ENCODE data around the gene FOXP1. TPM values are rescaled to one million over a fixed set of nuclear protein-coding genes. Genes with fewer than 3 reads are reported as not detected.

FOXP1 gene
- total and polyA plus RNA-seq, 12 donors = 7.6 to 42.7 (median 24.3) TPM

DNA sequence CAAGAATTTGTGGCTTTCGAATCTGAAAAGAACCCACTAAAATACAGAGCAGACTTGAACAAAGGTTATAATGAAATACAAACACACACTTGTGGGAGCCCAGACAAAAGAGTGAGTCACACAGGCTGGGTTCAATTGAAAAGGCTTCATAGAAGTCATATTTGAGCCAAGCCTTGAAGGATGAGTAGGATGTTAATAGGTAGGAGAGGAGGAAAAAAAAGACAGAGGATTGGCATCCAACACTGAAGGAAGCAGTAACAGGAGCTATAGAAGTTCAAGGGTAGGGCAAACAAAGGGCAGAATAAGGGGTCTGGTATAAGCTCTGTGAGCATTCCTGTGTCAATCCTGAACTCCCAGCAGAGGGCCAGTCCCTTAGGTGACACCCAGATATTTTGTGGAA, 325.4 kb downstream of the FOXP1 start:
- intact Hi-C loops (cut with DNase I) = no loop called here
- no peak overlapping the region for H3K27ac ChIP-seq

DNA sequence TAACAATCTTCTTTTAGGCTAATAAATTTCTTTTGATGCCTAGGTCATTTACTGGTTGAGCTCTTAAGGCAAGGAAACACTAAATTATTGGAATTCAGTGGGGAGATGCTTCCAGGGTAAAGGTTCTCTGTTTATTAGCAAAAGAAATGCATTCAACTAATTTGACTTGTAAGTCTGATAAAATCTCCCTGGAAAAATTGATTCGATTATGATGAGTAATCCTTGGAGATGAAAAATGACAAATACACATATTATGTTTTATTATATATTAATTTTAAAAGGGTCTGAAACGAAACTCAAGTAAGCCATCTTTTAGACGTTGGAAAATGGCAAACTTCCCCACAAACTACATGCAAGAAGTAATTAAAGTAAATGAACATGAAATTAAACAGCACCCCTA, 328.0 kb downstream of the FOXP1 start:
- no peak for DNase-seq
- WGBS, 4 donors = 77 to 78% (median 78%) methylated on average over 3 of the region's 3 CpGs
- Histone ChIP-seq H3K36me3 (replicated peaks in 1 of 2) (no peaks in the 10 kb centered on the region), H3K27me3 (no peaks in the 10 kb centered on the region), H3K27ac (no peak overlapping the region), H3K9me3 (replicated peaks in 1 of 3) (no peaks in the 10 kb centered on the region), H3K4me1 (replicated peaks in 1 of 2) (peaks cover 7 to 10% of the 10 kb centered on the region in 2 donors), H3K4me3 (no peak overlapping the region)
- intact Hi-C loops (cut with DNase I) = no loop called here
- TF ChIP-seq POLR2A (IDR thresholded peaks at IDR 0.05) = no peak

More for the DNA sequence above, 325.4 kb downstream of the FOXP1 start:
- no peaks in the 10 kb centered on the region for H3K27me3 ChIP-seq
- no peak for TF ChIP-seq CTCF (IDR thresholded peaks at IDR 0.05)
- TF ChIP-seq POLR2A (IDR thresholded peaks at IDR 0.05) = no peak
- H3K36me3 ChIP-seq (replicated peaks in 1 of 2) = no peaks in the 10 kb centered on the region
- peaks cover 7 to 10% of the 10 kb centered on the region in 2 donors for H3K4me1 ChIP-seq (replicated peaks in 1 of 2)
- H3K9me3 ChIP-seq (replicated peaks in 1 of 3) = no peaks in the 10 kb centered on the region
- no peak for DNase-seq
- H3K4me3 ChIP-seq = no peak overlapping the region
- 74 to 94% (median 85%) methylated on average over 1 of the region's 1 CpG for WGBS, 4 donors

- Histone ChIP-seq H3K4me1 (replicated peaks in 1 of 2) (peaks cover 7 to 10% of the 10 kb centered on the region in 2 donors), H3K36me3 (replicated peaks in 1 of 2) (no peaks in the 10 kb centered on the region), H3K27ac (no peak overlapping the region), H3K9me3 (replicated peaks in 1 of 3) (no peaks in the 10 kb centered on the region), H3K4me3 (no peak overlapping the region), H3K27me3 (no peaks in the 10 kb centered on the region)
- peak in 2 of 7 donors; percentile 24 to 42 for DNase-seq
- TF ChIP-seq POLR2A (IDR thresholded peaks at IDR 0.05) (no peak), CTCF (IDR thresholded peaks at IDR 0.05) (no peak)
- intact Hi-C loops (cut with DNase I) = no loop called here
- 56 to 73% (median 63%) methylated on average over 7 of the region's 7 CpGs for WGBS, 4 donors
Observed at GRCh38 chr3:71254281-71255057, 329.1 kb downstream of the FOXP1 start.

DNA sequence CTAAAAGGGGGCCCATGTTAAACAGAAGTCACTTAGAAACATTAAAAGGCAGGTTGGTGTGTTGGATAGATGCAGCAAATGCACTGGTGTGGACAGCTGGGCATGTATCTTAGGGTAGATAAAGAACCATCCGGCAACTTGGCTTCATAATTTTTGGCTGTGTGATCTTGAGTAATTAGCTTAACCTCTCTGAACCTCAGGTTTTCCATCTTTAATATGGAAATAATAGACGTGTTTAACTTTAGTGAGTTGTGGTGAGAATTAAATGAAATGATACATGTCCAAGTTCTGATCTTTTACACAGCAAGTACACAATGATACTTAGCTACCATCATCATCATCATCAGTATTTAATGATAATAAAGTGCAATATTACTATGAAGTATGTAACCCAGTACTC, 330.4 kb downstream of the FOXP1 start:
- intact Hi-C loops (cut with DNase I) = no loop called here
- DNase-seq = no peak
- no peak for TF ChIP-seq POLR2A (IDR thresholded peaks at IDR 0.05)
- no peak for TF ChIP-seq CTCF (IDR thresholded peaks at IDR 0.05)
- H3K4me1 ChIP-seq (replicated peaks in 1 of 2) = peaks cover 3 to 10% of the 10 kb centered on the region in 2 donors
- H3K27me3 ChIP-seq = no peaks in the 10 kb centered on the region
- WGBS, 4 donors = 82 to 98% (median 93%) methylated on average over 2 of the region's 2 CpGs
- H3K9me3 ChIP-seq (replicated peaks in 1 of 3) = no peaks in the 10 kb centered on the region
- H3K36me3 ChIP-seq (replicated peaks in 1 of 2) = no peaks in the 10 kb centered on the region
- H3K27ac ChIP-seq = no peak overlapping the region
- H3K4me3 ChIP-seq = no peak overlapping the region

- intact Hi-C loops (cut with DNase I) = no loop called here
- Histone ChIP-seq H3K4me1 (replicated peaks in 1 of 2) (peaks cover 0 to 10% of the 10 kb centered on the region in 2 donors), H3K9me3 (replicated peaks in 1 of 3) (no peaks in the 10 kb centered on the region), H3K4me3 (no peak overlapping the region), H3K27ac (no peak overlapping the region), H3K36me3 (replicated peaks in 1 of 2) (no peaks in the 10 kb centered on the region), H3K27me3 (no peaks in the 10 kb centered on the region)
- TF ChIP-seq POLR2A (IDR thresholded peaks at IDR 0.05) (no peak), CTCF (IDR thresholded peaks at IDR 0.05) (no peak)
- DNase-seq = no peak
- 88 to 100% (median 88%) methylated on average over 2 of the region's 2 CpGs for WGBS, 4 donors
Observed at GRCh38 chr3:71252466-71252865, 331.1 kb downstream of the FOXP1 start.

All from adrenal gland (tissue), 12 donors.